Lung (tissue), 12 donors: ENCODE data around the gene ELN. TPM values are rescaled to one million over a fixed set of nuclear protein-coding genes. Genes with fewer than 3 reads are reported as not detected.
A peak's percentile ranks its signal among the peaks of the same experiment; 100 is the strongest.

ENCODE experiments used
- ATAC-seq: fragments of 200-7000 bp; cut with Tn5 transposase; one replicate; pipeline ENCODE4 v1.9.1; 2020; ENCODE audit warnings: moderate number of reproducible peaks; ENCODE audit not compliant: insufficient read depth, low FRiP score
- DNase-seq, 3 donors: peaks; one replicate each; pipeline ENCODE4 v3.0.0-alpha.2; 2013 to 2017
- H3K27ac ChIP-seq, 2 donors: one replicate each; pipeline ENCODE4 v1.5.1; 2013; ENCODE audit warnings: mild to moderate bottlenecking in 2 of 2, moderate library complexity in 2 of 2, control low read depth in 1 of 2, inconsistent platforms in 1 of 2, low read depth in 1 of 2, low read length in 1 of 2
- H3K27me3 ChIP-seq, 3 donors: one replicate each; pipeline ENCODE4 v1.5.1; 2013; ENCODE audit warnings: low read length in 2 of 3; ENCODE audit not compliant: control insufficient read depth in 3 of 3, insufficient read depth in 3 of 3
- H3K36me3 ChIP-seq, 4 donors: one replicate each; pipeline ENCODE4 v1.5.1; 2013; ENCODE audit warnings: low read length in 4 of 4, mild to moderate bottlenecking in 1 of 4, moderate library complexity in 1 of 4; ENCODE audit not compliant: control insufficient read depth in 4 of 4, insufficient read depth in 4 of 4
- H3K4me1 ChIP-seq, 5 donors: one replicate each; pipeline ENCODE4 v1.5.1; 2013; ENCODE audit warnings: low read length in 5 of 5, mild to moderate bottlenecking in 2 of 5, moderate library complexity in 1 of 5; ENCODE audit not compliant: control insufficient read depth in 5 of 5, insufficient read depth in 5 of 5
- H3K4me3 ChIP-seq: one replicate; pipeline ENCODE4 v1.5.1; 2013; ENCODE audit warnings: mild to moderate bottlenecking, control low read depth, moderate library complexity
- H3K9ac ChIP-seq, 2 donors: one replicate each; pipeline ENCODE4 v1.5.1; 2013; ENCODE audit warnings: low read length in 2 of 2, control low read depth in 1 of 2; ENCODE audit not compliant: insufficient read depth in 1 of 2
- H3K9me3 ChIP-seq, 4 donors: one replicate each; pipeline ENCODE4 v1.5.1; 2013; ENCODE audit warnings: low read length in 3 of 4, mild to moderate bottlenecking in 1 of 4, moderate library complexity in 1 of 4; ENCODE audit not compliant: control insufficient read depth in 4 of 4, insufficient read depth in 3 of 4
- CTCF ChIP-seq: IDR thresholded peaks from 2 replicates; pipeline ENCODE4 v1.5.1; 2012; ENCODE audit warnings: mild to moderate bottlenecking; ENCODE audit errors: control extremely low read depth, extremely low read depth
- WGBS, 2 donors: extraction: QIAGEN DNeasy Blood & Tissue Kit; methylation state at CpG; one replicate each; pipeline ENCODE4 v1.1.7; 2013; 5-methylcytosine and 5-hydroxymethylcytosine counted together
- polyA plus RNA-seq, 2 donors: library from polyadenylated mRNA; stranded (reverse); fragments of 200-250 nt; gene quantifications; one replicate each; pipeline ENCODE4 v1.2.1, GENCODE V29; 2013
- total RNA-seq, 2 donors: library from RNA; depleted of rRNA in 1 of 2; stranded (reverse); fragments of >200 nt in 1 of 2; gene quantifications; one replicate each; pipeline ENCODE4 v1.2.1, GENCODE V29; 2014 to 2021
- donor health status: control.
- donor health status: control.
- donor health status: Bipolar disorder and iron deficiency.
- donor health status: healthy.
- donor health status: DM: yes; HTN: yes; CAD: no.

Gene ELN
- total and polyA plus RNA-seq, 4 donors: 60.4 to 274 (median 125) TPM

GRCh38 chr7:74039337-74039736 is 11.4 kb downstream of the ELN start:
- H3K9ac ChIP-seq: no peak overlapping the region
- no peak for TF ChIP-seq CTCF
- no peaks in the 10 kb centered on the region for H3K9me3 ChIP-seq
- WGBS, 2 donors: 80 to 87% methylated on average over 11 of the region's 11 CpGs
- H3K4me3 ChIP-seq: no peak overlapping the region
- H3K27ac ChIP-seq: peak overlapping the region in 1 of 2 donors; percentile 52
- DNase-seq (no peak), ATAC-seq (no peak)
- peaks cover 0 to 7% (median 6%) of the 10 kb centered on the region in 5 donors for H3K4me1 ChIP-seq
- no peaks in the 10 kb centered on the region for H3K27me3 ChIP-seq
- H3K36me3 ChIP-seq: peaks cover 0 to 45% (median 19%) of the 10 kb centered on the region in 4 donors

- H3K9me3 ChIP-seq: no peaks in the 10 kb centered on the region
- H3K36me3 ChIP-seq: peaks cover 0 to 45% (median 16%) of the 10 kb centered on the region in 4 donors
- no peak for ATAC-seq
- peaks cover 0 to 6% (median 5%) of the 10 kb centered on the region in 5 donors for H3K4me1 ChIP-seq
- TF ChIP-seq CTCF: no peak
- H3K27ac ChIP-seq: no peak overlapping the region
- H3K27me3 ChIP-seq: no peaks in the 10 kb centered on the region
- H3K4me3 ChIP-seq: no peak overlapping the region
- 79 to 83% methylated on average over 13 of the region's 13 CpGs for WGBS, 2 donors
- DNase-seq: peak in 1 of 3 donors; percentile 34
- H3K9ac ChIP-seq: no peak overlapping the region
Observed at GRCh38 chr7:74040101-74040790, 12.3 kb downstream of the ELN start.

GRCh38 chr7:74040791-74041520 is 13.0 kb downstream of the ELN start:
- DNase-seq: no peak
- 90 to 93% methylated on average over 12 of the region's 12 CpGs for WGBS, 2 donors
- Histone ChIP-seq H3K36me3 (peaks cover 0 to 45% (median 15%) of the 10 kb centered on the region in 4 donors), H3K9me3 (no peaks in the 10 kb centered on the region), H3K27ac (no peak overlapping the region), H3K9ac (no peak overlapping the region), H3K4me3 (no peak overlapping the region), H3K4me1 (peaks cover 0 to 6% (median 5%) of the 10 kb centered on the region in 5 donors), H3K27me3 (no peaks in the 10 kb centered on the region)
- ATAC-seq: no peak
- no peak for TF ChIP-seq CTCF
